ENCODE results near the gene RNF40. TPM values are rescaled to one million over a fixed set of nuclear protein-coding genes. Genes with fewer than 3 reads are reported as not detected.

The RNF40 gene
- total RNA-seq, 1 donor from 2014 or later = 155 TPM

DNA sequence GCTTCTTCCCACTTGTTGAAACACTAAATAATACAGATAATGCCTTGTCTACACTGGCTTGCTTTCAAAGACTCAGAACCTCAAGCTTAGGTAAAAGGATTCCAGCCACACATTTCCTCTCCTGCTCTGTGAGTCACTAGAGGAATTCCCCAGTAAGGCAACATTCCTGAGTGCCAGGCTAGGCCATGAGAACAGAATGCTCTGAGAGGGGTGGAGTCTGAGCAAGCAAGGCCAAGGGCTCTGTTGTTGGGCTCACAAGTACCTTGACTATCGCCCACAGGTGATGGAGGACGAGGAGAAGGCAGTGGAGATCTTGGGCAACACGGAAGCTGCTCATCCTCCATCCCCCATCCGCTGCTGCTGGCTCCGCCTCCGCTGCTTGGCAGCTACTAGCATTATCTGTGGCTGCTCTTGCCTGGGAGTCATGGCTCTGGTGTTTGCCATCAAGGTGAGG is 20.6 kb upstream of the RNF40 start:
- TF ChIP-seq, protein P1, sequence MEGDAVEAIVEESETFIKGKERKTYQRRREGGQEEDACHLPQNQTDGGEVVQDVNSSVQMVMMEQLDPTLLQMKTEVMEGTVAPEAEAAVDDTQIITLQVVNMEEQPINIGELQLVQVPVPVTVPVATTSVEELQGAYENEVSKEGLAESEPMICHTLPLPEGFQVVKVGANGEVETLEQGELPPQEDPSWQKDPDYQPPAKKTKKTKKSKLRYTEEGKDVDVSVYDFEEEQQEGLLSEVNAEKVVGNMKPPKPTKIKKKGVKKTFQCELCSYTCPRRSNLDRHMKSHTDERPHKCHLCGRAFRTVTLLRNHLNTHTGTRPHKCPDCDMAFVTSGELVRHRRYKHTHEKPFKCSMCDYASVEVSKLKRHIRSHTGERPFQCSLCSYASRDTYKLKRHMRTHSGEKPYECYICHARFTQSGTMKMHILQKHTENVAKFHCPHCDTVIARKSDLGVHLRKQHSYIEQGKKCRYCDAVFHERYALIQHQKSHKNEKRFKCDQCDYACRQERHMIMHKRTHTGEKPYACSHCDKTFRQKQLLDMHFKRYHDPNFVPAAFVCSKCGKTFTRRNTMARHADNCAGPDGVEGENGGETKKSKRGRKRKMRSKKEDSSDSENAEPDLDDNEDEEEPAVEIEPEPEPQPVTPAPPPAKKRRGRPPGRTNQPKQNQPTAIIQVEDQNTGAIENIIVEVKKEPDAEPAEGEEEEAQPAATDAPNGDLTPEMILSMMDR (IDR thresholded peaks at IDR 0.05; ENCODE audit: unreplicated experiment) = no peak
- peaks cover 11% of the 10 kb centered on the region for H3K4me1 Mint-ChIP-seq (ENCODE audit: low read depth)

DNA sequence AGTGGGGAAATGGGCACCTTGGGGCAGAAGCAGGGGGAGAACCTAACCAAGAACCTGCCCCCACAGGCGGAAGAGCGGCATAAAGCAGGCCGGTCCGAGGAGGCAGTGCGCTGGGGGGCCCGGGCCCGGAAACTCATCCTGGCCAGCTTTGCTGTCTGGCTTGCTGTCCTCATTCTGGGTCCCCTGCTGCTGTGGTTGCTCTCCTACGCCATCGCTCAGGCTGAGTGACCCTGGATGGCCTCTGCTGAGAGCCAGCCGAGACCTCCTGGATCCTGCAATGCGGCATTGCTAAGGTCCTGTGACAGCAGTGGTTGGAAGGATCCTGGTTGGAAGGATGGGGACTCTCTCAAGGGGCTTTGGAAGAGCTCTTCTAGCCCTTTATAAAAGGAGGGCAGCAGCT is 18.4 kb upstream of the RNF40 start:
- Mint-ChIP-seq H3K9me3 (ENCODE audit: low read depth) (no peaks in the 10 kb centered on the region), H3K4me3 (ENCODE audit: low read depth) (no peak overlapping the region), H3K27ac (no peak overlapping the region), H3K27me3 (no peaks in the 10 kb centered on the region), H3K4me1 (ENCODE audit: low read depth) (peaks cover 19% of the 10 kb centered on the region), H3K36me3 (ENCODE audit: insufficient read depth) (peaks cover 17% of the 10 kb centered on the region)
- DNase-seq (ENCODE audit: low spot score, unreplicated experiment) = no peak
- TF ChIP-seq, protein P1 (IDR thresholded peaks at IDR 0.05; ENCODE audit: unreplicated experiment) = no peak

More for the DNA sequence above, 20.6 kb upstream of the RNF40 start:
- H3K9me3 Mint-ChIP-seq (ENCODE audit: low read depth) = no peaks in the 10 kb centered on the region
- no peak for DNase-seq (ENCODE audit: low spot score, unreplicated experiment)
- H3K4me3 Mint-ChIP-seq (ENCODE audit: low read depth) = no peak overlapping the region
- no peaks in the 10 kb centered on the region for H3K27me3 Mint-ChIP-seq
- peak overlapping the region; percentile 83 for H3K27ac Mint-ChIP-seq
- peaks cover 24% of the 10 kb centered on the region for H3K36me3 Mint-ChIP-seq (ENCODE audit: insufficient read depth)

DNA sequence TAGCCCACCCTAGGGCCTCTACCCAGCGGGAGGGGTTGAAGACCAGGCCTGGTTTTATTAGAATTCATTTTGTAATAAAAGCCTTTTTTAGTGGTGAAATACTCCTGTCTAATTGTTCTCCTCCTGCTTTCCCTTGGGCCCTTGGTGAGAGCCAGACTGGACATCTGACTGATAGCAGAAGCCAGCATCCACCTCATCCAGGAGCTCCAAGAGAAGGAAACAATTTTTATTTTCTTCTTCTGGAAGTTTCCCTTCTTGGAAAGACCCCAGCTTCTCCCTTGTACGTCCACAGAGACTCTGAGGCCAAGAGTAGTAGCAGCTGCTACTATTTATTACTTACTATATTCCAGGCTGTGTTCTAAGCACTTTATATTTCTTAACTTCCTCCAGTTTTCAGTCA is 17.9 kb upstream of the RNF40 start:
- no peaks in the 10 kb centered on the region for H3K27me3 Mint-ChIP-seq
- TF ChIP-seq, protein P1 (IDR thresholded peaks at IDR 0.05; ENCODE audit: unreplicated experiment) = no peak
- peak overlapping the region; percentile 7 for H3K27ac Mint-ChIP-seq
- H3K36me3 Mint-ChIP-seq (ENCODE audit: insufficient read depth) = peaks cover 15% of the 10 kb centered on the region
- peaks cover 20% of the 10 kb centered on the region for H3K4me1 Mint-ChIP-seq (ENCODE audit: low read depth)
- no peak for DNase-seq (ENCODE audit: low spot score, unreplicated experiment)
- no peak overlapping the region for H3K4me3 Mint-ChIP-seq (ENCODE audit: low read depth)
- H3K9me3 Mint-ChIP-seq (ENCODE audit: low read depth) = no peaks in the 10 kb centered on the region

DNA sequence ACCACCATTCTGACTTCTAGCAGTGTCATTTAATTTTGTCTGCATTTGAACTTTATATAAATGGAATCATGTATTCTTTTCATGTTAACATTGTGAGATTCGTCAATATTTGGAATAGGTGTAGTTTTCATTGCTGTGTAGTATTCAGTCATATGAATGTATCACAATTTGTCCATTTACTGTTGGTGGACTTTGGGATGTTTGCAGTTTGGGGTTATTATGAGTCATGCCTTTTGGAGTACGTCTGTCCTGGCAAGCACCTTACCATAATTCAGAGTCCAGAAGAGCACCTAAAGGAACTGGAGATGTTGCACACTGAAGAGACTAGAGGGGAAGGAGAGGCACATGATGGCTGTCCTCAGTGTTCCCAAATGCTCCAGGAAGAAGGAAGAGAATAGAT is 17.0 kb upstream of the RNF40 start:
- no peaks in the 10 kb centered on the region for H3K27me3 Mint-ChIP-seq
- TF ChIP-seq, protein P1 (IDR thresholded peaks at IDR 0.05; ENCODE audit: unreplicated experiment) = no peak
- peaks cover 15% of the 10 kb centered on the region for H3K36me3 Mint-ChIP-seq (ENCODE audit: insufficient read depth)
- H3K9me3 Mint-ChIP-seq (ENCODE audit: low read depth) = no peaks in the 10 kb centered on the region
- no peak overlapping the region for H3K4me3 Mint-ChIP-seq (ENCODE audit: low read depth)
- H3K27ac Mint-ChIP-seq = no peak overlapping the region
- no peak for DNase-seq (ENCODE audit: low spot score, unreplicated experiment)
- H3K4me1 Mint-ChIP-seq (ENCODE audit: low read depth) = peaks cover 24% of the 10 kb centered on the region

DNA sequence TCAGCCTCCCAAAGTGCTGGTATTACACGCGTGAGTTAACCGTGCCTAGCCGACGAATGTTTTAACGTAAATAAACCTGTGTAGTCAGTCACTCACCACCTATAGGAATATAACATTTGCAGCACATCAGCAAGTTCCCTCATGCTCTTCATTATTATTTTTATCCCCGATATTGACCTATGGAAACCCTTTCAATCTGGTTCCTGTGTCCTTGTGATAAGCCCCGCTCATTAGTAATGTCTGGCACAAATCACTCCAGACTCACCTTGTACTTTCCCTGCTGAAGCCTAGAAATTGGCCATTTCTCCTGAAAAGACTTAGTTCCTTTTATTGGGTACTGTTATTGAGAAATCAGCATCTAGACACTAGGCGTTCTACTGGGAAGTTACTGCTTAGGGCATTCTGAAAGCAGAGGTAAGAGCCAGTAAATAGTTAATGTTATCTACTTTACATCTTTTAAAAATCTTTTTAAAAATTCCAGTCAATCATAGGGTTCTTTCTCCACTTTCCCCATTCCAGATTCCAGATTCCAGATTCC is 15.4 kb upstream of the RNF40 start:
- peaks cover 12% of the 10 kb centered on the region for H3K36me3 Mint-ChIP-seq (ENCODE audit: insufficient read depth)
- peak overlapping the region; percentile 89 for H3K27ac Mint-ChIP-seq
- no peaks in the 10 kb centered on the region for H3K27me3 Mint-ChIP-seq
- TF ChIP-seq, protein P1 (IDR thresholded peaks at IDR 0.05; ENCODE audit: unreplicated experiment) = no peak
- no peak overlapping the region for H3K4me3 Mint-ChIP-seq (ENCODE audit: low read depth)
- peaks cover 14% of the 10 kb centered on the region for H3K4me1 Mint-ChIP-seq (ENCODE audit: low read depth)
- no peaks in the 10 kb centered on the region for H3K9me3 Mint-ChIP-seq (ENCODE audit: low read depth)
- no peak for DNase-seq (ENCODE audit: low spot score, unreplicated experiment)
